HG03108 (cell line): ENCODE data around the gene DAPK1.

Source experiments
- ATAC-seq: cut with Tn5 transposase; IDR thresholded peaks from one replicate; pipeline ENCODE4 v1.9.1; 2021; ENCODE audit warnings: moderate library complexity; ENCODE audit not compliant: unreplicated experiment

DAPK1 gene

GRCh38 chr9:87609002-87609401, 111.3 kb downstream of the DAPK1 start:
- no peak for ATAC-seq

GRCh38 chr9:87609486-87609885, 111.8 kb downstream of the DAPK1 start:
- no peak for ATAC-seq

- ATAC-seq: no peak
Measured at GRCh38 chr9:87610200-87611155, 112.8 kb downstream of the DAPK1 start.

DNA sequence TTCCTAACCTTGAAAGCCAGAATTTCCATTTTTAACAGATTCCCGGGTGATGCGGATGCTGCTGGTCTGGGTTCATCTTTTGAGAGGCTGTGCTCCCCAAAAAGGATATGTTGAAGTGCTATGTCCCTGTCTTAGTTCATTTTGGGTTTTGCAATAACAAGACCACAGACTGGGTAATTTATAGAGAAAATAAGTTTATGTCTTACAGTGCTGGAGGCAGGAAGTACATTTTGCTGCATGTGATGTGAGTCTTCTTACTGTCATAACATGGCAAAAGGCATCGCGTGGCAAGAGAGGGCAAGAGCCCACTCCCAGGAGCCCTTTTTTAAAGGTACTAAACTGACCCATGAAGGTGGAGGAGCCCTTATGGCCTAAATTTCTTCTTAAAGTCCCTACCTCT, 114.1 kb downstream of the DAPK1 start:
- ATAC-seq: no peak

- no peak for ATAC-seq
Measured at GRCh38 chr9:87612536-87612935, 114.9 kb downstream of the DAPK1 start.

GRCh38 chr9:87613265-87614111, 115.8 kb downstream of the DAPK1 start:
- no peak for ATAC-seq

DNA sequence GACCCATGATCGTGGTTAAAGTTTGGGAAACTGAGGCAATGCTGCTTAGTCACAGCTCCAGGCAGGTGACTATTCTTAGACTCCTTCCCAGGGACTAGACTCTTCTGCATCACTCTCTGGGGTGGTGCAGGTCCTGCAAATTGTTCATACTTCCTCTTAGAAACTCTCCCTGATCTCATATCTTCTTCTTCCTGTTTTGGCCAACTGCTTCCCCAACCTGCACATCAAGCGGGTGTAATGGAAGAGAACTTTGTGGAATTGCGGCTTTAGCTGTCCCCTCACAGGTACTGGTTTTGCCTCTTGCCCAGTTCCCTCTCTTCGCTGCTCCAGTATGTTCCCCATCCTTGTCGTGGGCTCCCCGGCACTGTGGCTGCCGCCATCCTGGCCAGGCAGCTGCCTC, 116.7 kb downstream of the DAPK1 start:
- no peak for ATAC-seq

DNA sequence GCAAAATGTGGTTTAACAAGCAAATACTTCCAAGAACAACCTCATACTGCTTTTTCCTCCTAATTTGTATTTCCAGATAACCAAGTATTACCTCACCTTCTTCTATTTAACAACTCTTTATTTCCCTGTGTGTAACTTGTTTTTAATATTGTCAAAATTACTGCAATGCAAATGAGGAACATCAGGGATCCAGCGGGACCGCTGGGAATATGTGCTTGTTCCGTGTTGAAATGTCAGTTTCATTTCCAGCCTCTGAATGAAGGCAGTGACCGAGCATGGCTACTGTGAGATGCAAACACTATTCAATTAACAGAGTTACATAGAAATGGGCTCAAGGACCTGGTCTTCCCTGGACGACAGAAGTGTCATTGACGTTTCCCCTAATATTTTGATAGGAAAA, 117.5 kb downstream of the DAPK1 start:
- no peak for ATAC-seq

DNA sequence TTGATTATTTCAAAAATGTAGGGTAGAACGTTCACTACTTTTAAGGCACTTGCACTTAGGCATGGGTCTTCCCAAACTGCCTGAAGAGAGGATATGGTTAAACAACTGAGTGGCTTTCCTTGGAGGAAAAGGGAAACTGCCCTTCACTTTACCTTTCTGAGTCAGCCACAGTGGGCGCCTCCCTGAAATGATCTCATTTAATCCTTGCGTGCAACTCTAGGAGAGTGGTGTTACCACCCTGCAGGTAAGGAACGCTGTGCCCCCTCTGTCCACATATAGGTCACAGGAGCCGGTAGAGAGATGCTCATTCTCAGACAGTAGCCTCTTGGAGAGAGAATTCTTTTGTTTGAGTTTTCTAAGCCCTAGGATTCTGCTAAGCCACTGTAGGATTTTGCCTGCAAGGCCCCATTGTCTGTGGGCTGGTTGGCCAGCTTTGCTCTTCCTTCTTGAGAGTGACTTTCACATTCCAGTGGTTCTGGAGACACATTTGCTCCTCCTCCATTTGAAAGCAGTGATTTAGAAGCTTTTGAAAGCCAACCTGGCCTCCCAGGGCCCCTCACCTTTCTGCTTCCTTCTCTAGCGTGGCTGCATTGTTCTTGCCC, 118.0 kb downstream of the DAPK1 start:
- no peak for ATAC-seq

GRCh38 chr9:87618226-87618625, 120.6 kb downstream of the DAPK1 start:
- no peak for ATAC-seq

DNA sequence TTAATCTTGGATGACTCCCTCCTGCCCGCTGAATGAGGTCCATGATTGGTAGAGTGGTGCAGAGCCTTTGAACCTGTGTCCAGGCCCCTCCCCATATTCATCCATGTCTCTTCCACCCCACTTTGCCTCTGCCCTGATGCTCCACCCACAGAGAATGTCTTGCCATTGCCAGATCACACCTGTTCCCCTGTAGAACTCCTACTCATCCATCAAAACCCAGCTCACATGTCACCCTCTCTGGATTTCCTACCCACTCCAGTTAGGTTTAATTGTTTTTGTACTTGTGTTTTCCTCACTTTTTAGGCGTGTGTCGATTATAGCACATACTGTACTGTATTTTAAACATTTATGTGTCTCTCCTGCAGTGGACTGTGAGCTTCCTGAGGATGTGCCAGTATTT, 121.3 kb downstream of the DAPK1 start:
- ATAC-seq: no peak

- ATAC-seq: no peak
Measured at GRCh38 chr9:87619346-87619745, 121.7 kb downstream of the DAPK1 start.

- no peak for ATAC-seq
Measured at GRCh38 chr9:87620731-87621322, 123.2 kb downstream of the DAPK1 start.

DNA sequence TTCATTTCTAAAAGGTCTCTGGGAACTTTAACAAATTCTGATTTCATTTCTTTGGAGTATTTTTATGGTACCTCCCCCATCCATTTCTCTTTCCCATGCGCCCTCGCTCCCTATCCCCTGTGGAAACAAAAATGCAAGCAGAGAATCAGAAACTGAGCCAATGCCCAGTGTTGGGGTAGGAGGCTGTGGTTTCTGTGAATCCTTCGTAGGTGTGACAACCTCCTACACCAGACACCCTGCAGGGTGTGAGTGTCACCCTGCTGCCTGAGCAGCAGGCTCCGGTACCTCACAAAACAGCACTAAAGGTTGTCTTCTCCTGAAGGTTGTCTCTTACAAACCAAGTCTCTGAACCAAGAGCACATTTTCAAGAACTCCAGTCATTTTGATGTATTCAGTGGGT, 124.4 kb downstream of the DAPK1 start:
- ATAC-seq: no peak

GRCh38 chr9:87622923-87623322, 125.3 kb downstream of the DAPK1 start:
- ATAC-seq: no peak

- no peak for ATAC-seq
Measured at GRCh38 chr9:87628346-87628745, 130.7 kb downstream of the DAPK1 start.

- no peak for ATAC-seq
Measured at GRCh38 chr9:87629104-87629503, 131.4 kb downstream of the DAPK1 start.

- no peak for ATAC-seq
Measured at GRCh38 chr9:87630266-87630665, 132.6 kb downstream of the DAPK1 start.

DNA sequence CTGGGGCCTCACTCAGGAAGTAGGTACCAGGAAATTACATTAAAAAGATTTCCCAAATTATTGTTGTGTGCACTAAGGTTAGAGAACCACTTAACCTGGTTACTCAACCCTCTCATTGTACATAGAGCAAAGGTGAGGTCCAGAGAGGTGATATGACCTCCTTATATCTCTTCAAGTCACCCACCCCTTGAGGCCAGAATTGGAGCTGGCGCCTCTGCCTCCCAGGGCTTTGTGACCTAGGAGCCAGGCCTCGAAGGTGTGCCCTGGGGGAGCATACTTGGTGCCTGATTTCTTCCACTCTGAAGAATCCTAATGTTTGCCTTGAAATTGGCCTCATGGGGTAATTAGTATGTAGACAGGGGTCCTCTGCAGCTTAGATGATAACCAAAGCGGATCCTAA, 133.2 kb downstream of the DAPK1 start:
- no peak for ATAC-seq

DNA sequence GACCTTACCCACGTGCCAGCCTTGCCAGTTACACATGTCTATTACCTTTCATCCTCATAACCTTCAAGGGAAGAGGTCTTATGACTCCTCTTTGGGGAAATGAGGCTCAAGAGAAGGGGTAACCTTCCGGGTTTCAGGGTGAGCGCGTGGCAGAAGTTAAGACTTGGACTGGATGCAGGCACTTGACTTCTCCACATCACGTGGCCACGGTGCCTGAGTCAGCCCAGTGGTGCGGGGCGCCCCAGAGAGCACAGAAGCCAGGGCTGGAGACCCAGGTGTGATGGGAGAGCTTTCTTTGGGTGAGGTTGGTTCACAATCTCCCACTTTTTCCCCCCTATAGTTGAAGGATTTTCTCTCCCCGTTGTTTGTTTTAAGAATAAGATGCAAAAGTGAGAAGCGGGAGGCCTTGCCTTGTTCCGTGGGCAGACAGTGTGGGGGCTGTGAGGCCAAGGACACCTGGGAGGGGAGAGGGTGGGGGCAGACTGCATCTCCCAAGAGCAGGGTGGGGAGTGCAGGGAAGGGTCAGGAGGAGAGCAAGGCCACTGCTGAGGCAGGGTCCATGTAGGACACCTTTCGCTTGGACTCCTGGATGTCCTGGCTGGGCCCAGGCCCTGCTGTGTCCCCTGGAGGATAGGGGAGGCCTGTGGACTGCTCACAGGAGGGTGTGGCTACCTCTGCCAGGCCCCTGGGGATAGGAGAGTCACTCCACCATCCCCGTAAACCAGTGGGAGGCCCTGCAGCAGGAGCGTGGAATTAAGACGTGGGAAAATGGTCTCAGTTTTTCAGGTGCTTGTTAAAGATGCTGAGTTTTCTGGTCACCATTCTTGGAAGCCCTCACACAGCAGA, 138.2 kb downstream of the DAPK1 start:
- ATAC-seq: no peak
